WTC11 (cell line): ENCODE results near the gene RRP1.

Experiments
- TF ChIP-seq, protein P1 (sequence below): fragments of 200-600 bp; IDR thresholded peaks from 2 replicates; pipeline ENCODE4 v1.8.0; 2022; ENCODE audit warnings: antibody characterized with exemption
- TF ChIP-seq, protein P2 (sequence below): sonication (generic); formaldehyde crosslinking; IDR thresholded peaks from 2 replicates; pipeline ENCODE4 v1.8.1; 2022; ENCODE audit warnings: low read depth, mild to moderate bottlenecking, moderate library complexity, missing genetic modification reagents, borderline replicate concordance

DNA sequence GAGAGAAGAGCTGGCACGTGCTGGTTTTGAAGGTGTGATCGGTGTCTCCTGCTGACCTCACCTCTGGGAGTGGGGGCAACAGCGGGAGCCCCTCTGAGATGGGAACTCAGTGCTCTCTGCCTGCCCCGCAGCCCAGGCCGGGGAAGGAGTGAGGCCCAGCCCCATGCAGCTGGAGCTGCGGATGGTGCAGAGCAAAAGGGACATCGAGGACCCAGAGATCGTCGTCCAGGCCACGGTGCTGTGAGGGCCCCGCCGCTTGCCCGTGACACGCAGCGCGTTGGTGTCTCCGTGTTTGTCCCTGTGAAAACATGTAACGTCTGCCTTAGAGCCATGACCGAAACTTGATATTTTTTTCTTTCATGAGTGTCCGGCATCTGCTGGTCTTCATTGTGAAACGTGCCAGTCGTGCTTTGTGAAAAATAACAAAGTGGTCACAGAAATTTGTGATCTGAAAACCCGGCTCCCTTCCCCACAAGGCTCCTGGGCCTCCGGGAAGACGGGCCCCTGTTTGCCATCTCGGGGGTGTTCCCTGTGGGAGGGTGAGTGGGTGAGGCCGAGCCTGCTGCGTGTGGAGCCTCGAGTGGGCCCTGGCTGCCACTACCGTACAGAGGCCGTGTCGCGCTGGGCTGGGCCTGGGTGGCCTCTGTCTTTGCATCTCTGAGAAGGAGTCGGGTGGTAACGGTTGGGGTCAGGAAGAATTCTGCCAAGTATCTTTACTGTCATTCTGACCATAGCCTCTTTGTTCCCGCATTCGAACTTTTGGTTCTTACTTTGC is 33.4 kb upstream of the RRP1 start:
- TF ChIP-seq, protein P1, sequence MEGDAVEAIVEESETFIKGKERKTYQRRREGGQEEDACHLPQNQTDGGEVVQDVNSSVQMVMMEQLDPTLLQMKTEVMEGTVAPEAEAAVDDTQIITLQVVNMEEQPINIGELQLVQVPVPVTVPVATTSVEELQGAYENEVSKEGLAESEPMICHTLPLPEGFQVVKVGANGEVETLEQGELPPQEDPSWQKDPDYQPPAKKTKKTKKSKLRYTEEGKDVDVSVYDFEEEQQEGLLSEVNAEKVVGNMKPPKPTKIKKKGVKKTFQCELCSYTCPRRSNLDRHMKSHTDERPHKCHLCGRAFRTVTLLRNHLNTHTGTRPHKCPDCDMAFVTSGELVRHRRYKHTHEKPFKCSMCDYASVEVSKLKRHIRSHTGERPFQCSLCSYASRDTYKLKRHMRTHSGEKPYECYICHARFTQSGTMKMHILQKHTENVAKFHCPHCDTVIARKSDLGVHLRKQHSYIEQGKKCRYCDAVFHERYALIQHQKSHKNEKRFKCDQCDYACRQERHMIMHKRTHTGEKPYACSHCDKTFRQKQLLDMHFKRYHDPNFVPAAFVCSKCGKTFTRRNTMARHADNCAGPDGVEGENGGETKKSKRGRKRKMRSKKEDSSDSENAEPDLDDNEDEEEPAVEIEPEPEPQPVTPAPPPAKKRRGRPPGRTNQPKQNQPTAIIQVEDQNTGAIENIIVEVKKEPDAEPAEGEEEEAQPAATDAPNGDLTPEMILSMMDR = no peak
- TF ChIP-seq, protein P2, sequence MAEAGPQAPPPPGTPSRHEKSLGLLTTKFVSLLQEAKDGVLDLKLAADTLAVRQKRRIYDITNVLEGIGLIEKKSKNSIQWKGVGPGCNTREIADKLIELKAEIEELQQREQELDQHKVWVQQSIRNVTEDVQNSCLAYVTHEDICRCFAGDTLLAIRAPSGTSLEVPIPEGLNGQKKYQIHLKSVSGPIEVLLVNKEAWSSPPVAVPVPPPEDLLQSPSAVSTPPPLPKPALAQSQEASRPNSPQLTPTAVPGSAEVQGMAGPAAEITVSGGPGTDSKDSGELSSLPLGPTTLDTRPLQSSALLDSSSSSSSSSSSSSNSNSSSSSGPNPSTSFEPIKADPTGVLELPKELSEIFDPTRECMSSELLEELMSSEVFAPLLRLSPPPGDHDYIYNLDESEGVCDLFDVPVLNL (CRISPR knock-in tag) = no peak
